Testis (tissue), 3 donors: ENCODE data around the gene APCDD1. TPM values are rescaled to one million over a fixed set of nuclear protein-coding genes. Genes with fewer than 3 reads are reported as not detected.

Experiments used
- DNase-seq: peaks from one replicate; pipeline ENCODE4 v3.0.0-alpha.2; 2019
- H3K27ac ChIP-seq, 2 donors: fragments of 200-600 bp; sonication (generic); one replicate each; pipeline ENCODE4 v1.5.1; 2019
- H3K27me3 ChIP-seq: fragments of 200-600 bp; sonication (generic); one replicate; pipeline ENCODE4 v1.5.1; 2019
- H3K36me3 ChIP-seq: fragments of 200-600 bp; sonication (generic); one replicate; pipeline ENCODE4 v1.5.1; 2017; ENCODE audit warnings: low read depth; ENCODE audit errors: missing control alignments
- H3K4me1 ChIP-seq: fragments of 200-600 bp; sonication (generic); one replicate; pipeline ENCODE4 v1.5.1; 2019
- H3K4me3 ChIP-seq, 2 donors: fragments of 200-600 bp; sonication (generic); one replicate each; pipeline ENCODE4 v1.5.1; 2017 to 2019
- H3K9me3 ChIP-seq: fragments of 200-600 bp; sonication (generic); one replicate; pipeline ENCODE4 v1.5.1; 2017
- CTCF ChIP-seq, 3 experiments: fragments of 450-650 bp in 2 of 3; fragments of 200-600 bp in 1 of 3; sonication (generic) in 1 of 3; IDR thresholded peaks; one replicate each; pipeline ENCODE4 v1.5.1; 2016 to 2019; ENCODE audit warnings: antibody characterized with exemption in 3 of 3, mild to moderate bottlenecking in 2 of 3, moderate library complexity in 1 of 3
- POLR2A ChIP-seq: fragments of 450-650 bp; IDR thresholded peaks from one replicate; pipeline ENCODE4 v1.6.1; 2017; ENCODE audit warnings: antibody characterized with exemption, mild to moderate bottlenecking, moderate library complexity
- WGBS, 2 donors: methylation state at CpG; one replicate each; pipeline ENCODE4 v1.1.5; 2018; 5-methylcytosine and 5-hydroxymethylcytosine counted together
- intact Hi-C: fragments of 100-400 bp; cut with DNase I; formaldehyde crosslinking; loops from one replicate; pipeline ENCODE4 v1.15.1; 2023; ENCODE audit warnings: low total_unique reads
- polyA plus RNA-seq: library from polyadenylated mRNA; stranded (reverse); fragments of 350-450 nt; fragmentation: Illumina TruSeq; extraction: RNeasy Lipid Tissue Mini Kit (QIAGEN cat#74804); gene quantifications from one replicate; pipeline ENCODE4 v1.2.3, GENCODE V29; 2014; ENCODE audit warnings: low read depth, low replicate concordance; ENCODE audit not compliant: insufficient read depth
- total RNA-seq, 2 donors: library from RNA; depleted of rRNA; stranded (reverse); fragments of >200 nt; gene quantifications; one replicate each; pipeline ENCODE4 v1.2.3, GENCODE V29; 2016

APCDD1 gene
- total and polyA plus RNA-seq, 3 donors from 2014 or later, result 10.8 to 12.5 (median 11.2) TPM

GRCh38 chr18:10475654-10476291 is 21.3 kb downstream of the APCDD1 start:
- intact Hi-C loops, result no loop called here
- Histone ChIP-seq H3K36me3 (no peaks in the 10 kb centered on the region), H3K9me3 (no peaks in the 10 kb centered on the region), H3K4me3 (no peak overlapping the region), H3K4me1 (peaks cover 20% of the 10 kb centered on the region), H3K27me3 (no peaks in the 10 kb centered on the region), H3K27ac (peak overlapping the region in 1 of 2 donors; percentile 42)
- WGBS, 2 donors, result 65 to 66% methylated on average over 14 to 15 of the region's 15 CpGs
- no peak for DNase-seq
- TF ChIP-seq POLR2A (no peak), CTCF (IDR thresholded peaks at IDR 0.05) (no peak)

DNA sequence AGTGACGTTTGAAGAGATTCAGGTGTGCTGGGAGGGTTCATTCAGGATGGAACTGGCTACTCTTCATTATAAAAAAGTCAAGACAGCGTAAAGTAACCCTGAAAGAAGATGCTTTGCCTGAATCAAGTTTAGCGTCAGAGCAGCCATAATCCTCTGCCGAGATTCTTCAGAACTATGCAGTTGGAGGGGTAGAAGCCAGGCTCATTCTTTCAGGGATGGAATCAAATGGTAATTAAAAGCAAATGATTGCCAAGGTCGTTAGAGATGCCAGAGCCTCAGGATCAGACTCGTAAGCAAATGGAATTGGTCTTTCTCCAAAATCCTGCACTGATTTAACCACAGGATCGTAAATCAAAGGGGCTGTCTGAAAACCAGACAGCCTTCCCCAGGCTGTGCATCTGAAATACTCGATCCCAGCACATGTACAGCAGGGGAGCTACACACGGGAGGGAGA is 21.9 kb downstream of the APCDD1 start:
- intact Hi-C loops, result no loop called here
- no peak for TF ChIP-seq POLR2A
- TF ChIP-seq CTCF (IDR thresholded peaks at IDR 0.05), result no peak
- H3K9me3 ChIP-seq, result no peaks in the 10 kb centered on the region
- H3K4me1 ChIP-seq, result peaks cover 20% of the 10 kb centered on the region
- WGBS, 2 donors, result 30 to 42% methylated on average over 9 of the region's 9 CpGs
- H3K36me3 ChIP-seq, result no peaks in the 10 kb centered on the region
- DNase-seq, result no peak
- no peaks in the 10 kb centered on the region for H3K27me3 ChIP-seq
- peak overlapping the region in 1 of 2 donors; percentile 42 for H3K27ac ChIP-seq
- no peak overlapping the region for H3K4me3 ChIP-seq

- DNase-seq, result no peak
- H3K4me3 ChIP-seq, result no peak overlapping the region
- 39 to 50% methylated on average over 3 of the region's 3 CpGs for WGBS, 2 donors
- no peaks in the 10 kb centered on the region for H3K36me3 ChIP-seq
- TF ChIP-seq POLR2A (no peak), CTCF (IDR thresholded peaks at IDR 0.05) (no peak)
- intact Hi-C loops, result no loop called here
- no peaks in the 10 kb centered on the region for H3K9me3 ChIP-seq
- peak overlapping the region in 1 of 2 donors; percentile 42 for H3K27ac ChIP-seq
- no peaks in the 10 kb centered on the region for H3K27me3 ChIP-seq
- H3K4me1 ChIP-seq, result peaks cover 21% of the 10 kb centered on the region
These were observed 22.9 kb downstream of the APCDD1 start for GRCh38 chr18:10477121-10477862.

DNA sequence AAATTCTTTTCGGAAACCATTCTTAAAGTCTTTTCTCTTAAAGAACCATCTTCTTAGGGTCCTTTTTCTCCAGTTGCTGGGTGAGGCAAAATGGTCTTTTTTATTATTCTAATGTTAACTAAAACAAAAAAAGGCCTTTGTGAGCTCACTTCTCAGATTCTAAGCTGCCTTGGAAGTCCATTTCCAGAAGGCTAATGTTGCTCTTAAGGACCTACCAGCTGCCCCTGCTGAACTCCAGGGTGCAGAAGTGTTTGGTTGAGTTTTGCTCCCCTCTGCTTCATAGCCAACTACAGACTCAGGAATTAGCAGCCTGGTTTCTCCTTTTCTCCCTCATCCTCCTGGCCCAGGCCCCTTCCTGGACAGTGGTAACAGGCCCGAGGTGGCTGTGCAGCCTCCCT is 23.4 kb downstream of the APCDD1 start:
- intact Hi-C loops, result no loop called here
- TF ChIP-seq POLR2A (no peak), CTCF (IDR thresholded peaks at IDR 0.05) (no peak)
- H3K36me3 ChIP-seq, result no peaks in the 10 kb centered on the region
- 77 to 96% methylated on average over 2 of the region's 2 CpGs for WGBS, 2 donors
- peaks cover 26% of the 10 kb centered on the region for H3K4me1 ChIP-seq
- H3K27me3 ChIP-seq, result no peaks in the 10 kb centered on the region
- DNase-seq, result no peak
- no peak overlapping the region for H3K27ac ChIP-seq
- H3K4me3 ChIP-seq, result no peak overlapping the region
- no peaks in the 10 kb centered on the region for H3K9me3 ChIP-seq
